DMS114 treated with DMSO at 0.1 percent for 48 hours (cell line): ENCODE data around the gene IRAK2.
"Not testable (repeated sequence)": the region's sequence is repeated elsewhere in the genome, so short reads cannot be mapped to it uniquely, and the experiment has no call there.

Experiments
- DNase-seq: peaks from one replicate; lab custom pipeline; 2025; ENCODE audit not compliant: unreplicated experiment; lab: John Stamatoyannopoulos, UW

The IRAK2 gene

DNA sequence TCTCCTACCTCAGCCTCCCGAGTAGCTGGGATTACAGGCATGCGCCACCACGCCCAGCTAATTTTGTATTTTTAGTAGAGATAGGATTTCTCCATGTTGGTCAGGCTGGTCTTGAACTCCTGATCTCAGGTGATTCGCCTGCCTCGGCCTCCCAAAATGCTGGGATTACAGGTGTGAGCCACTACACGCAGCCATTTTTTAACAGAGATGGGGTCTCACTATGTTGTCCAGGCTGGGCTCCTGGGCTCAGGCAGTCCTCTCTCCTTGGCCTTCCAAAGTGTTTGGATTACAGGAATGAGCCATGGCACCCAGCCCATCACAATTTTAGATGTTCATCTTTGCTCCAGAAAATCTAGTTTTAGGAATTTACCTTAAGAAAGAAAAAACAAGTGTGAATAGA, 6.2 kb upstream of the IRAK2 start:
- DNase-seq, result not testable (repeated sequence)

DNA sequence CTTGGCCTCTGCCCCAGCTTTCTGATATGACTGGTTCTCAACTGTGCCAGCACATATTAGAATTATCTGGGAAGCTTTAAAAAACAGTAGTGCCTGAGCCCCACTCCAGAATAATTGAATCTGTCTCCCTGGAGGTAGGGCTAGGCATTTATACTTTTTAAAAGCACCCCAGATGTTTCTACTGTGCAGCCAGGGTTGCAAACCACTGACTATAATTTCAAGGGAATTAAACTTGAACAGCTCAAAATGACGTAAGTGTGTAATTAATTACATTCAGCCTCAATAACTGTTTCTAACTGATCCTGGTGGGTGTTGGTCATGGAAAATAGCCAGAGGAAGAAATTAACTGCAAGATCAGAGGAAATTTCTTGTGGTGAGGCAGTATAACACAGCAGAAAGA, 4.4 kb upstream of the IRAK2 start:
- no peak for DNase-seq

DNA sequence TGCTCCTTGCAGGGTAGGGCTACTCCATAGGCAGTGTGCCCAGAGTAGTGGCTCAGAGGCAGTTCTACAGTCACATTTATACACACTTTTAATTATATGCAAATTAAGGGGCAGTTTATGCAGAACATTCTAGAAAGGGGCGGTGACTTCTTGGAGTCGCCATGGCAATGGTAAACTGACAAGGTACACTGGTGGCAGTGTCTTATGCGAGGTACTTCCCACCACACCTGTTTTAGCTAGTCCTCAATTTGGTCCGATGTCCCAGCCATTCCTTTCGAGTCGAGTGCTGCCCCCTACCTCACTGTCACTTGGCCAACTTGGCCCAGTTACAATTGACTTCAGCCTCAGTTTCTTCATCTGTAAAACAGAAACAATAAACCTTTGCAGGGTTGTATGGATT, 3.8 kb upstream of the IRAK2 start:
- DNase-seq, result no peak

DNA sequence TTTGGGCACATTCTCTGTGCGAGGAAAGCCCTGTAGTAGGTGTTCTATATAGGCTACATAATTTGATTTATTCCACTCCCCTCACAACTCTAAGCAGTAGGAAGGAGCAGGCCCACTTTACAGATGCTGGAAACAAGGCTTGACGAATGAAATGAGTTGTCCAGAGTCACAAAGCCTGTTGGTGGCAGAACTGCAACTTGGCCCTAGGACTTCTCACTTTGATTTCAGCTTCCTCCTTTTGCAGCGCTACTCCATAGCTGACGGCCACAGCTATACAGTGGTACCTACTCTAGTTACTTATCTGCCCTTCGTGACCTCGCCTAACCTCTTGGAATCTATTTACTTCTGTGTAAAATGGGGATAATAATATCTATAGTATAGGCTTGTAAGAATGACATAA, 2.5 kb upstream of the IRAK2 start:
- DNase-seq, result no peak

DNA sequence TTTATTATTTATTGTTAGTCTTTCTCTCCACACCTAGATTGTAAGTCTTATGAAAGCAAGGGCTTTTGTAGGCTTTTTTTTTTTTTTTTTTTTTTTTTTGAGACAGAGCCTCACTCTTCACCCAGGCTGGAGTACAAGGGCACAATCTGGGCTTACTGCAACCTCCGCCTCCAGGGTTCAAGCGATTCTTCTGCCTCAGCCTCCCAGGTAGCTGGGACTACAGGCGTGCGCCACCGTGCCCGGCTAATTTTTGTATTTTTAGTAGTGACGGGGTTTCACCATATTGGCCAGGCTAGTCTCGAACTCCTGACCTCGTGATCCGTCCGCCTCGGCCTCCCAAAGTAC, 546 bp upstream of the IRAK2 start:
- not testable (repeated sequence) for DNase-seq

DNA sequence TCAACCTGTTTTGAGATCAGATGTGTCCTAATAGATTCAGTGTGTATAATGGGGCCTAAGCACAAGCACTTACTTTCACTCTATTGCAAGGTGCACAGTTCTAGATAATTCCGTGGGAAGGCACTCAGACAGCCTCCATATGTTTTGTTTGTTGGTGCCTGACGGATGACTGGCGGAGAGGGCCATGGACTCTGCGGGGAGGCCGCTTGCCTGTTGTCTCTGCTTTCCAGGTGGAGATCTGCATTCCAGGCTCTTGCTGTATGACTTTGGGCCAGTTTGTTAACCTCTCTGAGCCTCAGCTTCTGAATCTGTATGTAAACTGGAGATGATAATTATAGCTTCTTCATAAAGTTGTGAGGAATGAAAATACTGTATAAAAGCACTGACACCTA, 1.5 kb downstream of the IRAK2 start:
- no peak for DNase-seq

DNA sequence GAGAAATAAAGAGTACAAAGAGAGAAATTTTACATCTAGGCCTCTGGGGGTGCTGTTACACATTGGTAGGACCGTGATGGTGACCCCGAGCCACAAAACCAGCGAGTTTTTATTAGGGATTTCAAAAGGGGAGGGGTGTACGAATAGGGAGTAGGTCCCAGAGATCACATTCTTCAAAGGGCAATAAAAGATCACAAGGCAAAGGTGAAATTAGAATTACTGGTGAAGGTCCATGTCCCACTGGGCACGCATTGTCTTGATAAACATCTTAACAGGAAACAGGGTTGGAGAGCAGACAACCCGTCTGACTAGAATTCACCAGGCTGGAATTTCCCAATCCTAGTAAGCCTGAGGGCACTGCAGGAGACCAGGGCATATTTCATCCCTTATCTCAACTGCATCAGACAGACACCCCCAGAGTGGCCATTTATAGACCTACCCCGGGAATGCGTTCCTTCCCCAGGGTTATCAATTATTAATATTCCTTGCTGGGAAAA, 4.3 kb downstream of the IRAK2 start:
- DNase-seq, result no peak

DNA sequence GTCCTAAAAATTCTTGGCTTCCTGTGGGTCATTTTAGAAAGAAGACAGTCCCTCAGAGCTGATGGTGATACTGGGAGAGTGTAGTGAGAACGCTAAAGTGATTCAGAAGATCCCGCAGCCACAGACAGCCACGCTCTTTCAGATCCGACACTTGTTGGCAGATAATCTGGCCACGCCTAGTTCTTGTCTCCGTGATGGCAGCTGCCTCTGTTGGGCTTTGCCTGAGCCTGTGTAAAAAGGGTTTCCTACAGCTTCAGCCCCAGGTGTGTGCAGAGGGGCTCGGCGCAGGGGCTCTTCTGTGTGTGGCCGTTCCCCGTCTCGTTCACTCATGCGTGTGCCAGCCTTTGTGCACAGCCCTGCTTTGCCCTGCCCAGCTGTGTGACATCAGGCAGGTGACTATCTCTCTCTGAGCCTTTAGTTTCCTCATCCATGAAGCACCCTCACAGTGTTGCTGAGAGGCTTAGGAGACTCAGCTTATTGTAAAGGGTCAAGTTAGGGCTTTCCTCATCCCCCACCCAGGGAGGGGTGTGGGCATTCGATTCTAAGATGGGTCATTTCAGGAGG, 6.3 kb downstream of the IRAK2 start:
- DNase-seq, result no peak

DNA sequence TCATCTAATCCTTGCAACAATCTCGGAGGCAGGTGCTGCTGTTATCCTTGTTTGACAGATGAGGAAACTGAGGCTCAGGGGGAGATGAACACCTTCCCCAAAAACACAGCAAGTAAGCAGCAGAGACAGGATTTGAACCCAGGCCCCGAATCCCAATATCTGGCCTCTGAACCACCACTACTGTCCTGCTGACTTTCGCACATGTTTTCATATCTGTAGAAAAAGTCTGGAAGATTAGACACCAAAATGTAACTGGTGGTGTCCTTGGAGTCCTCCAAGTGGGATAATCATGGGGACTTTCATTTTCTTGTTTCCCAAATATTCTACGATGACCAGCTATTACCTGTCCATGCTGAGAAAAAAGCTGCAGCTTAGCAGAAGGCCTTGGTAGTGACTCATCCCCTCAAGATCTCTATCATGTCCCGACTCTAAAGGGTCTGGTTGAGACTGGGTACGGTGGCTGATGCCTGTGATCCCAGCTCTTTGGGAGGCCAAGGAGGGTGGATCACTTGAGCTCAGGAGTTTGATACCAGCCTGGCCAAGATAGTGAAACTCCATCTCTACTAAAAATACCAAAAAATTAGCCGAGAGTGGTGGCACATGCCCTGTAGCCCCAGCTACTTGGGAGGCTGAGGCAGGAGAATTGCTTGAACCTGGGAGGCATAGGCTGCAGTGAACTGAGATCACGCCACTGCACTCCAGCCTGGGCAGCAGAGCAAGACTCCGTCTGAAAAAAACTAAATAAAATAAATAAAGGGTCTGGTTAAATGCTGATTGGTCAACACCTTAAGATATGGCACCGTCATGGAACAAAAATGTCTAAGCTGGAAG, 8.6 kb downstream of the IRAK2 start:
- DNase-seq, result no peak

DNA sequence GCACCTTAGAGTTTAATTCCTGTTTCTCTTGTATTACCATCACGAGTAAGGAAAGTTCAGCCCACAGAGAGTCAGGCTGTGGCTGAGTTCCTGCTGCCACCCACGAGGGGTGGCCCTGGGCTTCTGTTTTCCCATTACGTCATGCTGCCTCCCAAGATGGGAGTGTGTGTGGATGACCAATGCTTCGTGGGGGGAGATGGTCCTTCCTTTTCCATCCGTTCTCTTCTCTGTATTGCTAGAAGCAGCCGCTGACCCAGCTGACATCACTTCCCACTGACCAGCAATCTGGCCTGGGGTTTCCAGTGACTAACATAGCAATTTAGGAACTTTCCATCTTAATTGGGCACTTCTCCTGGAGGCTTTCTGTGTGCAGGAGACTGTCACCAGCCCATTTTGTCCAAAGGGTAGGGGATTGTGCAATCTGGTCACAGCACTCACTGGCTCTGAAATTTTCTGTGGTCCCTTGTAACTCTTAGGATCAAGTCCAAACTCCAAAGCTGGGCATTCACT, 9.3 kb downstream of the IRAK2 start:
- no peak for DNase-seq

DNA sequence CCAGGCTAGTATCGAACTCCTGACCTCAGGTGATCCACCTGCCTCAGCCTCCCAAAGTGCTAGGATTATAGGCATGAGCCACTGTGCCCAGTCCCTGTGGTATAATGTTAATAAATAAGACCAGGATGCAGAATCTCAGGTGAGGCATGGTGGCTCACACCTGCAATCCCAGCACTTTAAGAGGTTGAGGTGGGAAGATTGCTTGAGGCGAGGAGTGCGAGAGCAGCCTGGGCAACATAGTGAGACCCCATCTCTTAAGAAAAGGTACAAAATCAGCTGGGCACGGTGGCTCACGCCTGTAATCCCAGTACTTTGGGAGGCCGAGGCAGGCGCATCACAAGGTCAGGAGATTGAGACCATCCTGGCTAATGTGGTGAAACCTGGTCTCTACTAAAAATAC, 10.6 kb downstream of the IRAK2 start:
- not testable (repeated sequence) for DNase-seq

DNA sequence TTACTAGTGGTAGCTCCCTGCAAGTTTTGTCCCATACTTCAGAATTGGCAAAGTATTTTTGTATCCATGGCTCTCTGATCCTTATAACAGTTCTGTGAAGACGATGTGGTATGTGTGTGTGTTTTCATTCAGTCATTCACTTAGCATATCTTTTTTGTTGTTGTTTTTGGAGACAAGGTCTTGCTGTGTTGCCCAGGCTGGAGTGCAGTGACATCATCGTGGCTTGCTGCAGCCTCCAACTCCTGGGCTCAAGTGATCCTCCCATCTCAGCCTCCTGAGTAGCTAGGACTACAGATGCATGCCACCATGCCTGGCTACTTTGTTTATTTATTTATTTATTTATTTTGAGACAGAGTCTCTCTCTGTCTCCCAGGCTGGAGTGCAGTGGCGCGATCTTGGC, 11.4 kb downstream of the IRAK2 start:
- DNase-seq, result not testable (repeated sequence)

DNA sequence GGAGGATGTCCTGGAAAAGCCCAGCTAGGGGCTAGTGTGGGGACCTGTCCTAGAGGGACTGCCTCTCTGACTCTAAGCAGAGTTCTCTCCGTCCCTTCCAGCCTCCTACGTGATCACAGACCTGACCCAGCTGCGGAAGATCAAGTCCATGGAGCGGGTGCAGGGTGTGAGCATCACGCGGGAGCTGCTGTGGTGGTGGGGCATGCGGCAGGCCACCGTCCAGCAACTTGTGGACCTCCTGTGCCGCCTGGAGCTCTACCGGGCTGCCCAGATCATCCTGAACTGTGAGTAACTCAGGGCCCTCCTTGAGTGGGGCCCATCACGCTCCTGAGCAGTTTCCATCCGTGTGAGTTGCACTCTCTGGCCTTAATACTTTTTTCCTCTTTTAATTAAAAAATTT, 13.0 kb downstream of the IRAK2 start:
- no peak for DNase-seq

DNA sequence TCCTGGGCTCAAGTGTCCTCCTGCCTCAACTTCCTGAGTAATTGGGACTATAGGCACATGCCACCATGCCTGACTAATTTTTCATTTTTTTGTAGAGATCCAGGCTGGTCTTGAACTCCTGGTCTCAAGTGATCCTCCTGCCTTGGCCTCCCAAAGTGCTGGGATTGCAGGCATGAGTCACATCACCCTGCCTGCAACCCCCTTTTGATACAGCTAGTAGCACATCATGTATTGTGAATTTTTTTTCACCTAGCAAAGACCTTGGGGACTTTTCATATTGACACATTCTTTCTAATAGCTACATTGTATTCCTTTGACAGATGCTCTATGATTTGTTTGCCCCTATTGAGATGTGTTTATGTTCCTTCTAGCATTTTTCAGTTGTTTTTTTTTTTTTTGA, 14.2 kb downstream of the IRAK2 start:
- DNase-seq, result no peak

DNA sequence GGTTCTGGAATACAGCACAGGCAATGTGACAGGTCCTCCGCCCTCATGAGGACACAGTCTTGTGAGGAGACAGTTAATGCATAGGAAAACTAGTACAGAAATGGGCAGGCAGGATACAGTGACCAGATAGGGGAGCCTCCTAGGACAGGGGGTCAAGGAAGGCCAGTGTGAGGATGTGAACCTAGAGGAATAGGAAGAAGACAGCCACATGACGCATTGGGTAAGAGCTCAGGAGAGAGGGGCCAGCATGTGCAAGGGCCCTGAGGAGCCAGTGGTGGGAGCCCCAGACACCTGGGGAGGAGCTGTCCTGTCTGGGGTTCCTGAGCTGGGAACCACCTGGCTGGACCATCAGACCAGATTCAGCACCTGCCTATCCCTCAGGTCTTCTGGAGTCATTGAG, 15.6 kb downstream of the IRAK2 start:
- no peak for DNase-seq

DNA sequence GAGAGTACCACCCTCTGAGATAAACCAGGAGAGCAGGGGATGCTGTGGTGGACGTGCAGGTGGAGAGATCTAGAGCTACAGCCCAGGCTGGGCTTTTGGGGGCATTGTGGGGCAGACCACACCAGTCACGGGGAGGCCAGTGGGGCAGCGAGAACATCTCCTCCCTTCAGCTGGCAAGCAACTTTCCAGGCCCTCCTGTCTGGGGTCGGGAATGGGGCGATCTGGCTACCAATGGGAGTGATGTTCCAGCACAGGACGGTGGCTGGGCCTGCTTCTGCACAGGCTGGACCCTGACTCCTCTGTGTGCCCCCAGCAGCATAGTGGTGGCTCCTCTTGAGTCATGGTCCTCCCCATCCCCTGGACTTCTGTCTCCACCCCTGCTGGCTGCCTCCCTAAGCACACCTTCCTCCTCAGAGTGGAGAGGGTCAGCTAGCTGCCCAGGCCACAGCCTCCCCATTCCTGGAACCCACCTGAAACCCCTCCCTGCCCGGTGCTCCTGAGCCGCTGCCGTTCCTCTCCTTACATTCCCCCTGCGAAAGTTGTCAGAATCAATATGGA, 16.1 kb downstream of the IRAK2 start:
- no peak for DNase-seq

DNA sequence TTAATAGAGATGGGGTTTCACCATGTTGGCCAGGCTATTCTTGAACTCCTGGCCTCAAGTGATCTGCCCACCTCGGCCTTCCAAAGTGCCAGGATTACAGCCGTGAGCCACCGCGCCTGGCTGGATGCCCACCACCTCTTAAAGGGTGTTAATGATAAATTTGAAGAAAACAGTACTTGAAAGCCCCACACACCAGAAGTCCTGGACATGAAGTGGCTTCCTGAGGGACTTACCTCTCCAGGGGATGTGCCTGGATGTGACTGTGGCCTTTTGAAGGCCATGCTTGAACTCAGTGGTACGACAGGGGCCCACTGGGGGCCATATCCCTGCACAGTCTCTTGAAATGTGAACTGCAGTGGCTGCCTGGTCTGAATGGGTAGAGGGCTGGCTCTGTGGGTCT, 18.2 kb downstream of the IRAK2 start:
- no peak for DNase-seq

DNA sequence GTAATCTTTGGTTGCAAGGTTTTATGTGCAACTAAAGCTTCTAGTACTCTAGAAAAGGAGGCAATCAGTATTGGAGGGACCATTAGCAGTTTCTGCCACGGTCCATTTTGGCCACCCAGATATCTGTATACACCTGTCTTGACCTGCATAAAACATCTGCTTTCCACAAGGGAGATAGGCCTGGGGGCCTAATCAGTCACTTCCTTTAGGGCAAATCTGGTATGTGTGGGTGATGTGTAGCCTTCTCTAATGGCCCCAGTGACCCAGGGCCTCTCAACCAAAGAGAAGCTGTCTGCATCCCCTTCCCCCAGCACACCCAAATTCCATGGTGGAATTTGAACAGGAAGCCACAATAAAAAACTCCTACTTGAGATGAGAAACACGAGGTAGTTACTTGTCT, 19.5 kb downstream of the IRAK2 start:
- no peak for DNase-seq

DNA sequence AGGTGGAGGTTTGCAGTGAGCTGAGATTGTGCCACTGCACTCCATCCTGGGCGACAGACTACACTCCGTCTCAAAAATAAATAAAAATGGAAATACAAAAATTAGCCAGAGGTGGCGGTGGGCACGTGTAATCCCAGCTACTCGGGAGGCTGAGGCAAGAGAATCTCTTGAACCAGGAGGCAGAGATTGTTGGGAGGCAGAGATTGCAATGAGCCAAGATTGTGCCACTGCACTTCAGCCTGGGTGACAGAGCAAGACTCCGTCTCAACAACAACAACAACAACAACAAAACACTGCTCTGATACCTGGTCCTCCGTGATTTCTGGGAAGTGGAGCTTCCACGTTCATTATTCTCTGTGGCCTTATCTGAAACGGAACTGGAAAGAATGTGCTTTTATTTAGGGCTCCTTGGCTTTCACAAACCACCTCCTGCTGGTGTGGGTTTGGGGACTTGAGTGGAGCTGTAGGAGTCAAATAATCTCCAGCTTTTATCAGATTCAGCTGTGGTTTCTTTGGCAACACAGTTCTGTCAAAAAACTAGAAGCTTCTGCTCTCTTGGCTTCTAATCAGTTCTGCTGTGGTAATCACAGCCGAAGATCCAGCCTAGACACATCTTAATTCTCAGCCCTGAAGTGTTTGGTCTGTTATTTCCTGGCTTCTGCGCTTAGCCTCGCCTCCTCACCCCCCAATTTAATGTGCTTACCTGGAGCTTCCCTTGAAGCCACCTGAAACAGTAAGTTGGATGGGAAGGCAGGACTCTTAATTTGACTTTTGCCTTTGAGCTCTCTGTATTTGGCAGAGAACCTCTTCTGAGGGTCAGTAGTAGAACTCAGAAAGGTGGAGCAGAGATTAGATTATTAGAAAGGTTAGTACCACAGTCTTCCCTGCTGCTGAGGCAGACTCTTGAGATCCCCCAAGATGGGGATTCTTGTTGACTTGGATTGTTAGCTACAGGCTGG, 21.4 kb downstream of the IRAK2 start:
- no peak for DNase-seq

DNA sequence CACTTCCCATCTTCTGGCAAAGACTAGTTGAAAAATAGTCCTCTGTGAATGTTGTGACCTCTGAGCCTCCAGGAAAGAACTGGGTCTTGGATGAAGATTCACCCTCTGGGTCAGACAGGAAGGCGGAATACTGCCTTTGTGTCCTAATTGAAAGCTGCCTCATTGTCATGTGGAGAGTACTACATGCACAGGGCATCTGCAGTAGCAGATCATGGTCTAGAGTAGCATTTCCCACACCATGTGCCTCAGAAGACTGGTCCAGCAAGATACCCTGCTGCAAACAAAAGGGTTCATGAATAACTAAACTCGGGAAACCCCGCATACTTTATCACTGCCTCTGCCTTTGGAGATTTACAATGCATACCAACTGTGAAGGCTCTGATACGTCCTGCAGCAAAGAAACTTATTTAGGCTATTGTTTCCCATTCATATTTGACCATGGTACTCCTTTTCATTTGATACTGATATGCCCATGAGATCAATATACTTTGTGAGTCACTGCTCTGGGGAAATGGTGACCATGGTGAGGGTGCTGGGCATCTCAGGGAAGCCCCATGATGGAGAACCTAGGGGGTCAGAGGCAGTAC, 22.7 kb downstream of the IRAK2 start:
- no peak for DNase-seq

DNA sequence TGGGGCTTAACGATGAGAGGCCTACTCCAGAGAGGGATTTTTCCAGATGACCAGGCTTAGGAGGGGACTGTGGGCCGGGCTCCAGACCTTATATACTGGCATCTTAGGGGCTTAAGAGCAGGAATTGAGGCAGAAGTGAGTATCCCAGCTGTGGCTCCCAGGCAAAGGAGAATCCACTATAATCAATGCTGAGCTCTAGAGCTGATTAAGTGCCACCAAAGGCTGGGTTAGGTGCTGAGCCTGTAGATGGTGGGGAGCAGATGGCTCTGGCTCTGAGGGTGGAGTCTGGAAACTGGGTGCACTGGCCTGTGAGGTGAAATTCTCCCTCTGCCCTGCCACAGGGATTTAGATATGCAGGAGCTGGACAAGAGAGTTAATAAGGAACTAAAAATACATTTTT, 23.2 kb downstream of the IRAK2 start:
- no peak for DNase-seq
